Osteoblast (primary cell): ENCODE results near the gene PRKAA2. TPM values are rescaled to one million over a fixed set of nuclear protein-coding genes. Genes with fewer than 3 reads are reported as not detected.
A peak's percentile ranks its signal among the peaks of the same experiment; 100 is the strongest.

Experiments used
- DNase-seq: peaks from one replicate; pipeline ENCODE4 v3.0.0; 2011; ENCODE audit warnings: low spot score, mixed read lengths; ENCODE audit not compliant: insufficient read length; ENCODE audit errors: missing footprints
- H2AFZ ChIP-seq: 2 replicates; pipeline ENCODE4 v1.6.0; 2011; ENCODE audit warnings: mild to moderate bottlenecking, low read length
- H3K27ac ChIP-seq: 2 replicates; pipeline ENCODE4 v1.5.1; 2011; ENCODE audit warnings: mild to moderate bottlenecking, low read depth, low read length, moderate library complexity
- H3K27me3 ChIP-seq: 2 replicates; pipeline ENCODE4 v1.6.0; 2012; ENCODE audit warnings: mild to moderate bottlenecking, control low read depth, inconsistent platforms, low read length, moderate library complexity; ENCODE audit not compliant: insufficient read depth
- H3K36me3 ChIP-seq: 2 replicates; pipeline ENCODE4 v1.5.1; 2011; ENCODE audit warnings: mild to moderate bottlenecking, low read length, control low read depth, moderate library complexity; ENCODE audit not compliant: insufficient read depth
- H3K4me1 ChIP-seq: 2 replicates; pipeline ENCODE4 v1.5.1; 2011; ENCODE audit warnings: mild to moderate bottlenecking, low read length, control low read depth, moderate library complexity; ENCODE audit not compliant: insufficient read depth
- H3K4me2 ChIP-seq: 2 replicates; pipeline ENCODE4 v1.6.0; 2011; ENCODE audit warnings: mild to moderate bottlenecking, low read length; ENCODE audit not compliant: insufficient read depth
- H3K4me3 ChIP-seq: fragments of 200-600 bp; sonication (generic); 3 replicates; pipeline ENCODE4 v1.5.1; 2012; ENCODE audit warnings: mild to moderate bottlenecking, low read length, inconsistent platforms; ENCODE audit not compliant: insufficient read depth
- H3K79me2 ChIP-seq: 2 replicates; pipeline ENCODE4 v1.6.0; 2012; ENCODE audit warnings: mild to moderate bottlenecking, low read length, control low read depth, inconsistent platforms; ENCODE audit not compliant: insufficient read depth
- H3K9me3 ChIP-seq: 2 replicates; pipeline ENCODE4 v1.5.1; 2011; ENCODE audit warnings: low read depth, low read length, control low read depth
- H4K20me1 ChIP-seq: 2 replicates; pipeline ENCODE4 v1.6.0; 2012; ENCODE audit warnings: mild to moderate bottlenecking, low read length, control low read depth; ENCODE audit not compliant: insufficient read depth
- CTCF ChIP-seq: IDR thresholded peaks from 2 replicates; pipeline ENCODE4 v1.5.1; 2011; ENCODE audit warnings: mild to moderate bottlenecking, low read depth, low read length, moderate library complexity; ENCODE audit errors: extremely low read depth
- total RNA-seq: library from RNA; depleted of rRNA; stranded (reverse); fragments of >200 nt; gene quantifications from 2 replicates; pipeline ENCODE4 v1.2.3, GENCODE V29; 2012

The PRKAA2 gene
- total RNA-seq, 1 donor = 1.1 TPM

- peaks cover 40% of the 10 kb centered on the region for H3K27me3 ChIP-seq
- no peak overlapping the region for H2AFZ ChIP-seq
- no peak overlapping the region for H3K4me2 ChIP-seq
- no peaks in the 10 kb centered on the region for H3K4me1 ChIP-seq
- no peaks in the 10 kb centered on the region for H3K9me3 ChIP-seq
- H3K36me3 ChIP-seq = no peaks in the 10 kb centered on the region
- no peak for DNase-seq
- H3K79me2 ChIP-seq = no peaks in the 10 kb centered on the region
- no peak for TF ChIP-seq CTCF
- H4K20me1 ChIP-seq = no peaks in the 10 kb centered on the region
- H3K4me3 ChIP-seq = no peak overlapping the region
- no peak overlapping the region for H3K27ac ChIP-seq
Measured at GRCh38 chr1:56646611-56647010, 1.5 kb downstream of the PRKAA2 start.

GRCh38 chr1:56647106-56647505 is 2.0 kb downstream of the PRKAA2 start:
- H3K9me3 ChIP-seq = no peaks in the 10 kb centered on the region
- no peaks in the 10 kb centered on the region for H3K79me2 ChIP-seq
- no peak overlapping the region for H2AFZ ChIP-seq
- H3K4me3 ChIP-seq = no peak overlapping the region
- peaks cover 40% of the 10 kb centered on the region for H3K27me3 ChIP-seq
- no peaks in the 10 kb centered on the region for H4K20me1 ChIP-seq
- H3K4me2 ChIP-seq = no peak overlapping the region
- no peak overlapping the region for H3K27ac ChIP-seq
- no peaks in the 10 kb centered on the region for H3K4me1 ChIP-seq
- no peaks in the 10 kb centered on the region for H3K36me3 ChIP-seq
- DNase-seq = no peak
- TF ChIP-seq CTCF = no peak

- H3K27ac ChIP-seq = no peak overlapping the region
- H3K9me3 ChIP-seq = no peaks in the 10 kb centered on the region
- H4K20me1 ChIP-seq = no peaks in the 10 kb centered on the region
- H3K27me3 ChIP-seq = peaks cover 31% of the 10 kb centered on the region
- H3K4me1 ChIP-seq = no peaks in the 10 kb centered on the region
- H3K4me3 ChIP-seq = no peak overlapping the region
- DNase-seq = no peak
- H3K36me3 ChIP-seq = no peaks in the 10 kb centered on the region
- H2AFZ ChIP-seq = no peak overlapping the region
- H3K4me2 ChIP-seq = no peak overlapping the region
- no peaks in the 10 kb centered on the region for H3K79me2 ChIP-seq
- TF ChIP-seq CTCF = no peak
Measured at GRCh38 chr1:56648546-56648945, 3.4 kb downstream of the PRKAA2 start.

- no peak overlapping the region for H3K4me2 ChIP-seq
- no peaks in the 10 kb centered on the region for H3K27me3 ChIP-seq
- no peak for TF ChIP-seq CTCF
- H3K27ac ChIP-seq = no peak overlapping the region
- H4K20me1 ChIP-seq = no peaks in the 10 kb centered on the region
- H3K36me3 ChIP-seq = no peaks in the 10 kb centered on the region
- H3K4me1 ChIP-seq = no peaks in the 10 kb centered on the region
- no peaks in the 10 kb centered on the region for H3K79me2 ChIP-seq
- H2AFZ ChIP-seq = no peak overlapping the region
- H3K9me3 ChIP-seq = no peaks in the 10 kb centered on the region
- H3K4me3 ChIP-seq = no peak overlapping the region
- peak; percentile 6 for DNase-seq
Measured at GRCh38 chr1:56654126-56654923, 9.2 kb downstream of the PRKAA2 start.
